ENCODE data around the gene COQ9.

The COQ9 gene

GRCh38 chr16:57464523-57464922, 17.2 kb downstream of the COQ9 start:
- H3K36me3 ChIP-seq (ENCODE audit: insufficient read depth, low read length): peaks cover 50% of the 10 kb centered on the region
- H3K27me3 ChIP-seq (ENCODE audit: control insufficient read depth in 1 of 2, insufficient read depth in 2 of 2, low read length in 2 of 2): no peaks in the 10 kb centered on the region
- peaks cover 22% of the 10 kb centered on the region for H3K4me1 ChIP-seq (ENCODE audit: insufficient read depth, low read length)
- no peak overlapping the region for H3K27ac ChIP-seq (ENCODE audit: low read depth, low read length)
- no peak overlapping the region for H3K4me3 ChIP-seq (ENCODE audit: low read depth in 1 of 2, low read length in 2 of 2)
- no peaks in the 10 kb centered on the region for H3K9me3 ChIP-seq (ENCODE audit: low read length)
- no peak overlapping the region for H3K9ac ChIP-seq (ENCODE audit: low read length)

GRCh38 chr16:57468346-57468745, 21.1 kb downstream of the COQ9 start:
- Histone ChIP-seq H3K9me3 (ENCODE audit: low read length) (no peaks in the 10 kb centered on the region), H3K4me3 (ENCODE audit: low read depth in 1 of 2, low read length in 2 of 2) (no peak overlapping the region), H3K27ac (ENCODE audit: low read depth, low read length) (no peak overlapping the region), H3K9ac (ENCODE audit: low read length) (no peak overlapping the region), H3K36me3 (ENCODE audit: insufficient read depth, low read length) (peaks cover 68% of the 10 kb centered on the region), H3K4me1 (ENCODE audit: insufficient read depth, low read length) (peaks cover 25% of the 10 kb centered on the region), H3K27me3 (ENCODE audit: control insufficient read depth in 1 of 2, insufficient read depth in 2 of 2, low read length in 2 of 2) (no peaks in the 10 kb centered on the region)

GRCh38 chr16:57469046-57469445, 21.8 kb downstream of the COQ9 start:
- H3K9ac ChIP-seq (ENCODE audit: low read length): no peak overlapping the region
- peaks cover 18% of the 10 kb centered on the region for H3K4me1 ChIP-seq (ENCODE audit: insufficient read depth, low read length)
- H3K36me3 ChIP-seq (ENCODE audit: insufficient read depth, low read length): peaks cover 74% of the 10 kb centered on the region
- H3K4me3 ChIP-seq (ENCODE audit: low read depth in 1 of 2, low read length in 2 of 2): no peak overlapping the region
- no peak overlapping the region for H3K27ac ChIP-seq (ENCODE audit: low read depth, low read length)
- H3K27me3 ChIP-seq (ENCODE audit: control insufficient read depth in 1 of 2, insufficient read depth in 2 of 2, low read length in 2 of 2): no peaks in the 10 kb centered on the region
- H3K9me3 ChIP-seq (ENCODE audit: low read length): no peaks in the 10 kb centered on the region

GRCh38 chr16:57469917-57470470, 22.7 kb downstream of the COQ9 start:
- Histone ChIP-seq H3K9ac (ENCODE audit: low read length) (no peak overlapping the region), H3K9me3 (ENCODE audit: low read length) (no peaks in the 10 kb centered on the region), H3K4me1 (ENCODE audit: insufficient read depth, low read length) (peaks cover 12% of the 10 kb centered on the region), H3K27ac (ENCODE audit: low read depth, low read length) (no peak overlapping the region), H3K4me3 (ENCODE audit: low read depth in 1 of 2, low read length in 2 of 2) (no peak overlapping the region), H3K27me3 (ENCODE audit: control insufficient read depth in 1 of 2, insufficient read depth in 2 of 2, low read length in 2 of 2) (no peaks in the 10 kb centered on the region), H3K36me3 (ENCODE audit: insufficient read depth, low read length) (peaks cover 79% of the 10 kb centered on the region)

GRCh38 chr16:57470711-57471110, 23.4 kb downstream of the COQ9 start:
- Histone ChIP-seq H3K27me3 (ENCODE audit: control insufficient read depth in 1 of 2, insufficient read depth in 2 of 2, low read length in 2 of 2) (no peaks in the 10 kb centered on the region), H3K4me3 (ENCODE audit: low read depth in 1 of 2, low read length in 2 of 2) (no peak overlapping the region), H3K27ac (ENCODE audit: low read depth, low read length) (no peak overlapping the region), H3K9me3 (ENCODE audit: low read length) (no peaks in the 10 kb centered on the region), H3K36me3 (ENCODE audit: insufficient read depth, low read length) (peaks cover 75% of the 10 kb centered on the region), H3K9ac (ENCODE audit: low read length) (no peak overlapping the region), H3K4me1 (ENCODE audit: insufficient read depth, low read length) (peaks cover 7% of the 10 kb centered on the region)

- Histone ChIP-seq H3K9me3 (ENCODE audit: low read length) (no peaks in the 10 kb centered on the region), H3K36me3 (ENCODE audit: insufficient read depth, low read length) (peaks cover 70% of the 10 kb centered on the region), H3K9ac (ENCODE audit: low read length) (no peak overlapping the region), H3K27me3 (ENCODE audit: control insufficient read depth in 1 of 2, insufficient read depth in 2 of 2, low read length in 2 of 2) (no peaks in the 10 kb centered on the region), H3K4me1 (ENCODE audit: insufficient read depth, low read length) (peaks cover 11% of the 10 kb centered on the region), H3K4me3 (ENCODE audit: low read depth in 1 of 2, low read length in 2 of 2) (no peak overlapping the region), H3K27ac (ENCODE audit: low read depth, low read length) (no peak overlapping the region)
Observed at GRCh38 chr16:57471209-57471608, 23.9 kb downstream of the COQ9 start.

GRCh38 chr16:57471852-57472664, 24.8 kb downstream of the COQ9 start:
- Histone ChIP-seq H3K27ac (ENCODE audit: low read depth, low read length) (no peak overlapping the region), H3K4me3 (ENCODE audit: low read depth in 1 of 2, low read length in 2 of 2) (no peak overlapping the region), H3K4me1 (ENCODE audit: insufficient read depth, low read length) (peaks cover 11% of the 10 kb centered on the region), H3K9me3 (ENCODE audit: low read length) (no peaks in the 10 kb centered on the region), H3K27me3 (ENCODE audit: control insufficient read depth in 1 of 2, insufficient read depth in 2 of 2, low read length in 2 of 2) (no peaks in the 10 kb centered on the region), H3K9ac (ENCODE audit: low read length) (no peak overlapping the region), H3K36me3 (ENCODE audit: insufficient read depth, low read length) (peaks cover 62% of the 10 kb centered on the region)

GRCh38 chr16:57472665-57473060, 25.4 kb downstream of the COQ9 start:
- no peak overlapping the region for H3K27ac ChIP-seq (ENCODE audit: low read depth, low read length)
- no peak overlapping the region for H3K9ac ChIP-seq (ENCODE audit: low read length)
- no peaks in the 10 kb centered on the region for H3K27me3 ChIP-seq (ENCODE audit: control insufficient read depth in 1 of 2, insufficient read depth in 2 of 2, low read length in 2 of 2)
- H3K36me3 ChIP-seq (ENCODE audit: insufficient read depth, low read length): peaks cover 62% of the 10 kb centered on the region
- peaks cover 11% of the 10 kb centered on the region for H3K4me1 ChIP-seq (ENCODE audit: insufficient read depth, low read length)
- no peaks in the 10 kb centered on the region for H3K9me3 ChIP-seq (ENCODE audit: low read length)
- H3K4me3 ChIP-seq (ENCODE audit: low read depth in 1 of 2, low read length in 2 of 2): no peak overlapping the region

- no peak overlapping the region for H3K4me3 ChIP-seq (ENCODE audit: low read depth in 1 of 2, low read length in 2 of 2)
- H3K9me3 ChIP-seq (ENCODE audit: low read length): no peaks in the 10 kb centered on the region
- H3K27me3 ChIP-seq (ENCODE audit: control insufficient read depth in 1 of 2, insufficient read depth in 2 of 2, low read length in 2 of 2): no peaks in the 10 kb centered on the region
- peaks cover 62% of the 10 kb centered on the region for H3K36me3 ChIP-seq (ENCODE audit: insufficient read depth, low read length)
- peaks cover 11% of the 10 kb centered on the region for H3K4me1 ChIP-seq (ENCODE audit: insufficient read depth, low read length)
- H3K9ac ChIP-seq (ENCODE audit: low read length): no peak overlapping the region
- no peak overlapping the region for H3K27ac ChIP-seq (ENCODE audit: low read depth, low read length)
Observed at GRCh38 chr16:57473176-57473840, 26.0 kb downstream of the COQ9 start.

GRCh38 chr16:57473906-57474305, 26.6 kb downstream of the COQ9 start:
- no peak overlapping the region for H3K27ac ChIP-seq (ENCODE audit: low read depth, low read length)
- no peak overlapping the region for H3K4me3 ChIP-seq (ENCODE audit: low read depth in 1 of 2, low read length in 2 of 2)
- peaks cover 58% of the 10 kb centered on the region for H3K36me3 ChIP-seq (ENCODE audit: insufficient read depth, low read length)
- H3K9me3 ChIP-seq (ENCODE audit: low read length): no peaks in the 10 kb centered on the region
- H3K27me3 ChIP-seq (ENCODE audit: control insufficient read depth in 1 of 2, insufficient read depth in 2 of 2, low read length in 2 of 2): no peaks in the 10 kb centered on the region
- H3K9ac ChIP-seq (ENCODE audit: low read length): no peak overlapping the region
- H3K4me1 ChIP-seq (ENCODE audit: insufficient read depth, low read length): peaks cover 11% of the 10 kb centered on the region

GRCh38 chr16:57474671-57475661, 27.7 kb downstream of the COQ9 start:
- Histone ChIP-seq H3K4me1 (ENCODE audit: insufficient read depth, low read length) (peaks cover 11% of the 10 kb centered on the region), H3K36me3 (ENCODE audit: insufficient read depth, low read length) (peaks cover 47% of the 10 kb centered on the region), H3K9me3 (ENCODE audit: low read length) (no peaks in the 10 kb centered on the region), H3K27ac (ENCODE audit: low read depth, low read length) (no peak overlapping the region), H3K9ac (ENCODE audit: low read length) (no peak overlapping the region), H3K27me3 (ENCODE audit: control insufficient read depth in 1 of 2, insufficient read depth in 2 of 2, low read length in 2 of 2) (no peaks in the 10 kb centered on the region), H3K4me3 (ENCODE audit: low read depth in 1 of 2, low read length in 2 of 2) (no peak overlapping the region)
